ENCODE results near the gene LPAR1. TPM values are rescaled to one million over a fixed set of nuclear protein-coding genes. Genes with fewer than 3 reads are reported as not detected.

Gene LPAR1
- total RNA-seq, 1 experiment from 2014 or later, result 0.21 TPM

GRCh38 chr9:110911659-110912418 lies 126.4 kb downstream of the LPAR1 start:
- no peak for TF ChIP-seq CTCF (IDR thresholded peaks at IDR 0.05; ENCODE audit: unreplicated experiment)
- intact Hi-C loops (cut with micrococcal nuclease), result no loop called here
- POLR2A ChIA-PET, result no interaction called here
- DNase-seq (ENCODE audit: unreplicated experiment), result peak; percentile 71
- H3K4me3 Mint-ChIP-seq (ENCODE audit: unreplicated experiment), result peak overlapping the region; percentile 17
- no peaks in the 10 kb centered on the region for H3K36me3 Mint-ChIP-seq (ENCODE audit: insufficient read depth, unreplicated experiment)
- no TSS peak for BruUV-seq (replicated peaks)
- CTCF ChIA-PET, result no interaction called here
- no peak overlapping the region for H3K27ac Mint-ChIP-seq (ENCODE audit: low read depth, unreplicated experiment)
- H3K9me3 Mint-ChIP-seq (ENCODE audit: unreplicated experiment), result peaks cover 8% of the 10 kb centered on the region
- no peaks in the 10 kb centered on the region for H3K27me3 Mint-ChIP-seq (ENCODE audit: insufficient read depth, unreplicated experiment)
- H3K4me1 Mint-ChIP-seq (ENCODE audit: insufficient read depth, unreplicated experiment), result peaks cover 15% of the 10 kb centered on the region

DNA sequence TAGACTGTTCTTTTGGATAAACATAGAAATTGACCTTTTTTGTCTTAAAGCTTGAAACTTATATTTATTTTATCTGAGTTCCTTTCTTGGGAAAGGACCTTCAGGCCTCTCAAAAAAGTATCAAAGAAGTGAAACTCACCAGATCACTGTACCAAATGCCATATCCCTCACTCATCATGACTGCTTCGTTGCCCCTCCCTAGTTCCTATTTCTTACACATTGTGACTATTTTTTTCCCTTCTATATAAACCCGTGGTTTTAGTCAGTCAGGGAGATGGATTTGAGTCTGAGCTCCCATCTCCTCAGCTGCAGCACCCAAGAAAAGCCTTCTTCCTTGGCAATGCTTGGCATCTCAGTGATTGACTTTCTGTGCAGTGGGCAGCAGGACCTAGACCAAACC lies 129.4 kb downstream of the LPAR1 start:
- no TSS peak for BruUV-seq (replicated peaks)
- DNase-seq (ENCODE audit: unreplicated experiment), result no peak
- no peaks in the 10 kb centered on the region for H3K36me3 Mint-ChIP-seq (ENCODE audit: insufficient read depth, unreplicated experiment)
- no peak overlapping the region for H3K4me3 Mint-ChIP-seq (ENCODE audit: unreplicated experiment)
- H3K4me1 Mint-ChIP-seq (ENCODE audit: insufficient read depth, unreplicated experiment), result peaks cover 15% of the 10 kb centered on the region
- intact Hi-C loops (cut with micrococcal nuclease), result no loop called here
- H3K9me3 Mint-ChIP-seq (ENCODE audit: unreplicated experiment), result peaks cover 8% of the 10 kb centered on the region
- H3K27me3 Mint-ChIP-seq (ENCODE audit: insufficient read depth, unreplicated experiment), result no peaks in the 10 kb centered on the region
- CTCF ChIA-PET, result no interaction called here
- no peak for TF ChIP-seq CTCF (IDR thresholded peaks at IDR 0.05; ENCODE audit: unreplicated experiment)
- H3K27ac Mint-ChIP-seq (ENCODE audit: low read depth, unreplicated experiment), result no peak overlapping the region
- POLR2A ChIA-PET, result interaction anchor here (0.6 kb wide), 1 partner anchor 10 kb away, joined by 3 read pairs; no protein-coding TSS in a partner anchor

DNA sequence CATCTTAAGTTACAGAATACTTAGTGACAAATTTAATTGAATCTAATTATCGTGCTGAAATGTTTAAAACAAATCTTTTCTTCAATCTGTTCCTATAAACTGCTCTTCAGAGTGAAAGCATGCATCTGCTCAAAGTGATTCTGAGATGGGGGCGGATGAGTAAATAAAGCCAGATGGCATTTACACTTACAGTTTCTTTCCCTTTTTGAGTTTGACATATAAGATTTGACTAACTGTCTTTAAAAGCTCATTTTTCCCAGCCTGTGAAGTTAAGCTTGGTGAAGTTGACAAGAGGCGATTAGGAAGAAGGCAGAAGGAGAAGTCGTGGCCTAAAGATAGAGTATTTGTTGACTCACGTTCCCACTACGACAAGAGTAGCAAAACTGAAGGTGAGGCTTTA lies 137.4 kb downstream of the LPAR1 start:
- ChIA-PET CTCF (interaction anchor here (0.6 kb wide), 1 partner anchor 35 kb away, joined by 4 read pairs; no protein-coding TSS in a partner anchor), POLR2A (interaction anchor here (0.6 kb wide), 1 partner anchor 450 kb away, joined by 4 read pairs; no protein-coding TSS in a partner anchor)
- no peaks in the 10 kb centered on the region for H3K36me3 Mint-ChIP-seq (ENCODE audit: insufficient read depth, unreplicated experiment)
- H3K4me3 Mint-ChIP-seq (ENCODE audit: unreplicated experiment), result no peak overlapping the region
- H3K27ac Mint-ChIP-seq (ENCODE audit: low read depth, unreplicated experiment), result no peak overlapping the region
- intact Hi-C loops (cut with micrococcal nuclease), result no loop called here
- H3K27me3 Mint-ChIP-seq (ENCODE audit: insufficient read depth, unreplicated experiment), result no peaks in the 10 kb centered on the region
- no peak for TF ChIP-seq CTCF (IDR thresholded peaks at IDR 0.05; ENCODE audit: unreplicated experiment)
- no TSS peak for BruUV-seq (replicated peaks)
- no peaks in the 10 kb centered on the region for H3K9me3 Mint-ChIP-seq (ENCODE audit: unreplicated experiment)
- no peaks in the 10 kb centered on the region for H3K4me1 Mint-ChIP-seq (ENCODE audit: insufficient read depth, unreplicated experiment)
- DNase-seq (ENCODE audit: unreplicated experiment), result no peak

DNA sequence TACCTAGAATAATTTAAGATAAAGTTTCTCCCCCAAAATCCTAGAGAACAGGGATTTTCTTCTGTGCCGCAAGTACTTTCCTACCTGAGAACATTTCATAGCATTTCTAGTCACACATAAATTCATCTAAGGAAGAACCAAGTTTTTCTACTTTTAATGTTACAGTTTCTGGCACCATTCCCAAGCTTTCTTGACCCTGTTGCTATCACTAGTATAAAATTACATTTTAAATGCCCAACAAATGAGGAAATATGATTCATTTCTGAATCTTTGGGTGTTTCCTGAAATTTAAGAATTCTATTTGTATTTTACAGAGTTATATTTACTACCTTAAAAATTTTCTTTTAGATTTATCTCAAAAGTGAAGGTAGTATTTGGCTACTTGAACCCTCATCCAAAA lies 137.8 kb downstream of the LPAR1 start:
- H3K4me3 Mint-ChIP-seq (ENCODE audit: unreplicated experiment), result no peak overlapping the region
- TF ChIP-seq CTCF (IDR thresholded peaks at IDR 0.05; ENCODE audit: unreplicated experiment), result no peak
- ChIA-PET POLR2A (no interaction called here), CTCF (interaction anchor here (0.6 kb wide), 1 partner anchor 35 kb away, joined by 4 read pairs; no protein-coding TSS in a partner anchor)
- H3K36me3 Mint-ChIP-seq (ENCODE audit: insufficient read depth, unreplicated experiment), result no peaks in the 10 kb centered on the region
- no peak for DNase-seq (ENCODE audit: unreplicated experiment)
- H3K27ac Mint-ChIP-seq (ENCODE audit: low read depth, unreplicated experiment), result no peak overlapping the region
- no TSS peak for BruUV-seq (replicated peaks)
- no peaks in the 10 kb centered on the region for H3K9me3 Mint-ChIP-seq (ENCODE audit: unreplicated experiment)
- intact Hi-C loops (cut with micrococcal nuclease), result no loop called here
- H3K27me3 Mint-ChIP-seq (ENCODE audit: insufficient read depth, unreplicated experiment), result no peaks in the 10 kb centered on the region
- H3K4me1 Mint-ChIP-seq (ENCODE audit: insufficient read depth, unreplicated experiment), result no peaks in the 10 kb centered on the region
